Breast epithelium (tissue), 3 donors: ENCODE measurements around the gene SLC35A2.

ENCODE experiments used
- POLR2A ChIP-seq: fragments of 450-650 bp; IDR thresholded peaks from one replicate; pipeline ENCODE4 v1.6.1; 2016; ENCODE audit warnings: antibody characterized with exemption, mild to moderate bottlenecking, moderate library complexity
- TF ChIP-seq, protein P1 (sequence below), 3 donors: fragments of 450-650 bp; IDR thresholded peaks; one replicate each; pipeline ENCODE4 v1.5.1; 2016 to 2017; ENCODE audit warnings: antibody characterized with exemption in 3 of 3, mild to moderate bottlenecking in 3 of 3, moderate library complexity in 3 of 3

DNA sequence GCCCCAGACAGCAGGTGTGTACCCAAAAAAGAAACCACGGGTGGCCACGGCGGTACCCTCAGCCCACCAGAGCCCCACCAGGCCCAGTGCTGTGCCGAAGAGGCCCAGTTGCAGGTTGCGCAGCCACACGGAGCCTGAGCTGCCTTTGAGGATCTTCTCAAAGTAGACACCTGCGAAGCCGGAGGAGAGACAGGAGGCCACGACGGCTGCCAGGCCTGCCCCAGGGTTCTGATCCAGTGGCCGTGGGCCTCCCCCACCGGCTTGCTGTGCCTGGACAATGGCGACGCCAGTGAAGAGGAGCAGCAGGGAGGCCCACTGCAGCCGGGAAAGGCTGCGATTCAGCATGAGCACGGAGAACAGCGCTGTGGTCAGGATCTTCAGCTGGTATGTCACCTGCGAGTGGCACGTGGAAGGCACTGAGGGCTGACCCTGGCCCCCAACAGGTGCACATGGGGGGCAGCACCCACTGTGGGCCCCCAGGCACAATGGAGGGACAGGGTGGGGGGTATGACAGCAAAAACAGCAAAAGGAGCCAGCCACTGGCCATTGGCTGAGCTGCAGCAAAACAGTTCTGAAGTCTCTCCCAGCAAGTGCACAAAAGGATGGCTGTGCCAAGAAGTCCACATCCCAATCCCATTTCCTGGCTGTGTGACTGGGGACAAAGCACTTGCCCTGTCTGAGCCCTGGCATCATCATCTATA is 6.2 kb downstream of the SLC35A2 start:
- TF ChIP-seq, protein P1, sequence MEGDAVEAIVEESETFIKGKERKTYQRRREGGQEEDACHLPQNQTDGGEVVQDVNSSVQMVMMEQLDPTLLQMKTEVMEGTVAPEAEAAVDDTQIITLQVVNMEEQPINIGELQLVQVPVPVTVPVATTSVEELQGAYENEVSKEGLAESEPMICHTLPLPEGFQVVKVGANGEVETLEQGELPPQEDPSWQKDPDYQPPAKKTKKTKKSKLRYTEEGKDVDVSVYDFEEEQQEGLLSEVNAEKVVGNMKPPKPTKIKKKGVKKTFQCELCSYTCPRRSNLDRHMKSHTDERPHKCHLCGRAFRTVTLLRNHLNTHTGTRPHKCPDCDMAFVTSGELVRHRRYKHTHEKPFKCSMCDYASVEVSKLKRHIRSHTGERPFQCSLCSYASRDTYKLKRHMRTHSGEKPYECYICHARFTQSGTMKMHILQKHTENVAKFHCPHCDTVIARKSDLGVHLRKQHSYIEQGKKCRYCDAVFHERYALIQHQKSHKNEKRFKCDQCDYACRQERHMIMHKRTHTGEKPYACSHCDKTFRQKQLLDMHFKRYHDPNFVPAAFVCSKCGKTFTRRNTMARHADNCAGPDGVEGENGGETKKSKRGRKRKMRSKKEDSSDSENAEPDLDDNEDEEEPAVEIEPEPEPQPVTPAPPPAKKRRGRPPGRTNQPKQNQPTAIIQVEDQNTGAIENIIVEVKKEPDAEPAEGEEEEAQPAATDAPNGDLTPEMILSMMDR (IDR thresholded peaks at IDR 0.05): no peak
- no peak for TF ChIP-seq POLR2A
